ENCODE measurements around the gene CNOT1. TPM values are rescaled to one million over a fixed set of nuclear protein-coding genes. Genes with fewer than 3 reads are reported as not detected.

CNOT1 gene
- polyA plus RNA-seq, 1 donor (not counting 4 experiments of a cell fraction or from before 2014, with no cell fraction given), result 163 TPM

- Histone ChIP-seq H3K79me2 (ENCODE audit: control insufficient read depth, insufficient read depth, low read length) (peaks cover 90% of the 10 kb centered on the region), H3K27ac (ENCODE audit: control insufficient read depth, insufficient read depth, low read length) (no peak overlapping the region), H3K9ac (ENCODE audit: control insufficient read depth, extremely low read depth, insufficient read depth, low read length) (no peak overlapping the region), H3K4me3 (ENCODE audit: control insufficient read depth in 2 of 3, extremely low read depth in 1 of 3, insufficient read depth in 2 of 3, low read depth in 1 of 3, low read length in 3 of 3) (no peak overlapping the region), H3K9me1 (ENCODE audit: control insufficient read depth, extremely low read depth, insufficient read depth, low read length) (no peaks in the 10 kb centered on the region), H3K27me3 (ENCODE audit: control insufficient read depth, extremely low read depth, insufficient read depth, low read length) (no peaks in the 10 kb centered on the region), H4K20me1 (ENCODE audit: control insufficient read depth, extremely low read depth, insufficient read depth, low read length) (peaks cover 12% of the 10 kb centered on the region), H3K9me3 (ENCODE audit: control insufficient read depth, low read depth, low read length) (no peaks in the 10 kb centered on the region), H3K4me2 (ENCODE audit: control insufficient read depth, extremely low read depth, insufficient read depth, low read depth, low read length) (no peak overlapping the region), H2AFZ (ENCODE audit: control insufficient read depth, low read length) (no peak overlapping the region), H3K4me1 (ENCODE audit: control insufficient read depth, extremely low read depth, insufficient read depth, low read length) (no peaks in the 10 kb centered on the region), H3K36me3 (ENCODE audit: control insufficient read depth in 2 of 2, extremely low read depth in 1 of 2, insufficient read depth in 2 of 2, low read length in 2 of 2) (peaks cover 0 to 3% of the 10 kb centered on the region in 2 experiments)
- TF ChIP-seq CTCF (optimal IDR thresholded peaks at IDR 0.05 in 1 of 3, IDR thresholded peaks at IDR 0.05 in 1 of 3, conservative IDR thresholded peaks at IDR 0.05 in 1 of 3; ENCODE audit: extremely low read depth in 1 of 3, insufficient read depth in 2 of 3, low read length in 3 of 3) (no peak), EZH2 (IDR thresholded peaks at IDR 0.05; ENCODE audit: low read length) (no peak)
- dilution Hi-C loops (cut with MboI; ENCODE audit: extremely low pct_ligation_motif_present, low sequenced_read_pairs), result no loop called here
- FAIRE-seq (no peak), DNase-seq (ENCODE audit: low read depth, low spot score) (no peak)
Measured at GRCh38 chr16:58605562-58605961, 24.1 kb downstream of the CNOT1 start.

GRCh38 chr16:58591083-58591482 is 38.5 kb downstream of the CNOT1 start:
- Histone ChIP-seq H3K9me1 (ENCODE audit: control insufficient read depth, extremely low read depth, insufficient read depth, low read length) (no peaks in the 10 kb centered on the region), H3K79me2 (ENCODE audit: control insufficient read depth, insufficient read depth, low read length) (peaks cover 37% of the 10 kb centered on the region), H3K27me3 (ENCODE audit: control insufficient read depth, extremely low read depth, insufficient read depth, low read length) (no peaks in the 10 kb centered on the region), H4K20me1 (ENCODE audit: control insufficient read depth, extremely low read depth, insufficient read depth, low read length) (no peaks in the 10 kb centered on the region), H3K36me3 (ENCODE audit: control insufficient read depth in 2 of 2, extremely low read depth in 1 of 2, insufficient read depth in 2 of 2, low read length in 2 of 2) (peaks cover 18 to 35% of the 10 kb centered on the region in 2 experiments), H3K4me3 (ENCODE audit: control insufficient read depth in 2 of 3, extremely low read depth in 1 of 3, insufficient read depth in 2 of 3, low read depth in 1 of 3, low read length in 3 of 3) (no peak overlapping the region), H3K4me2 (ENCODE audit: control insufficient read depth, extremely low read depth, insufficient read depth, low read depth, low read length) (no peak overlapping the region), H3K27ac (ENCODE audit: control insufficient read depth, insufficient read depth, low read length) (no peak overlapping the region), H3K9ac (ENCODE audit: control insufficient read depth, extremely low read depth, insufficient read depth, low read length) (no peak overlapping the region), H3K9me3 (ENCODE audit: control insufficient read depth, low read depth, low read length) (no peaks in the 10 kb centered on the region), H3K4me1 (ENCODE audit: control insufficient read depth, extremely low read depth, insufficient read depth, low read length) (no peaks in the 10 kb centered on the region), H2AFZ (ENCODE audit: control insufficient read depth, low read length) (no peak overlapping the region)
- TF ChIP-seq CTCF (optimal IDR thresholded peaks at IDR 0.05 in 1 of 3, IDR thresholded peaks at IDR 0.05 in 1 of 3, conservative IDR thresholded peaks at IDR 0.05 in 1 of 3; ENCODE audit: extremely low read depth in 1 of 3, insufficient read depth in 2 of 3, low read length in 3 of 3) (no peak), EZH2 (IDR thresholded peaks at IDR 0.05; ENCODE audit: low read length) (no peak)
- FAIRE-seq (no peak), DNase-seq (ENCODE audit: low read depth, low spot score) (no peak)
- dilution Hi-C loops (cut with MboI; ENCODE audit: extremely low pct_ligation_motif_present, low sequenced_read_pairs), result no loop called here

All from keratinocyte (primary cell).